ENCODE data around the gene NIPA2.

Gene NIPA2

DNA sequence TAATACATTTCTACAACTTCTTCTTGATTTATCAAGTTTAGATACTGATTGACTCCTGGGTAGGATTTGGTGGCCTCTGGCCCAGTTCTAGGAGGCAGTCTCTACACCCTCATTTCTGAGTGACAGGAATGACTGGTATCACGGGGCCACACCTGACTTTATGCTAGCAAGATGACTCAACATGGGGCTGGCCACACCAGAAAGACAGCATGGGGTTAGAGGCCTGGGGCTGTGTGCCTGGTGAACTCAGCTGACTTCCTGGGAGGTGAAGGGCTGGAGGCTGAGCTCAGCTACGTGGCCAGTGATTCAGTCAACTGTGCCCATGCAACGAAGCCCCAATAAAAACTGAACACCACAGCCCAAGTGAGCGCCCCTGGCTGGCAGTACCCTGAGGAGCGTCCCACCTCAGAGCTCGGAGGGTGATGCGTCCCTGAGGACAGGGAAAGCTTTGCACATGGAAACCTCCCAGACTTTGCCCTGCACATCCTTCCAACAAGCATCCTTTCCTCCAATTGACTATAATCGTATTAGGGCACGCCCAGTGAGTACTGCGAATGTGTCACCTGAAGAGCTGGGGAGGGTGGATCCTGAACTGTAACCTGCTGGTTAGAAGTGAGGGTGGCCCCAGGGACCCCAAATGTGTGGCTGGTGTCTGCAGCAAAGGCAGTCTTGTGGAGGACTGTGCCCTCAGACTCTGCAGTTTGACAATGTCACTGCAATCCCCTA is 57.2 kb downstream of the NIPA2 start:
- no peak for DNase-seq (ENCODE audit: low read depth in 3 of 3, low spot score in 1 of 3)

DNA sequence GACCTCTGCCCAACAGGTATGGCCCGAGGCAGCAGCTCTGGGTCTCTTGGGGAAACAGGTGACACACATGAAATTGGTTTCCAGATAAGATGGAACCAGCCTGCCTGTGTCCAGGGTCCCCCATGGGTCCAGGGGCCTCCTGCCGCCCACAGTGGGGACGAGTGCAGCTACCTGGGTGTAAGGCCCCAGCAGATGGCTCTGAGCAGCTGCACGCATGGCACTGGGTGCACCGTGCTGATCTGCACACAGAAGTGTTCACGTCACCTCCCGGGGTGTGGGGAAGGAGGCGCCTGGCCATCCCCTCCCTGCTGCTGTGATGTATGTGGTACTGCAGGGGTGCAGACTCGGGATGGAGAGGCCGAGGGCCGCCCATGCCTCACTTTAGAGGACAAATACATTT is 63.6 kb downstream of the NIPA2 start:
- DNase-seq (ENCODE audit: low read depth in 3 of 3, low spot score in 1 of 3) = no peak

DNA sequence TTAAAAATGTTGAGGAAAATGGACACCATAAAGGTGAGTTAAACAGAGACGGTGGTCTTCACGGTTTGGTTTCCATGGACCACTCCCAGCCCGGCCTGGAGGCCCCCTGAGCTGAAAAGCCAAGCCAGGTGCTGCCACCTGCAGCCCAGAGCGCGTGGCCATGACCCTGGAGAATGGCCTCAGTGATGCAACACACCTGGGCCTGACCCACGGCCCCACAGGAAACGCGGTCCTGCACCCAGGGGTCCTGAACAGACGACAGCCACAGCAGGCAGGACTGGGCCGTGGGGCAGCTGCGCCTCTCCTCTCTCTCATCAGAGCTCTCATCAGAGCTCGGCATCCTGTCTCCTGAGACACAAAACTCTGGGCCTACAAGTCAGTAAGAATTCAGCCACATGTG is 64.1 kb downstream of the NIPA2 start:
- no peak for DNase-seq (ENCODE audit: low read depth in 3 of 3, low spot score in 1 of 3)

DNA sequence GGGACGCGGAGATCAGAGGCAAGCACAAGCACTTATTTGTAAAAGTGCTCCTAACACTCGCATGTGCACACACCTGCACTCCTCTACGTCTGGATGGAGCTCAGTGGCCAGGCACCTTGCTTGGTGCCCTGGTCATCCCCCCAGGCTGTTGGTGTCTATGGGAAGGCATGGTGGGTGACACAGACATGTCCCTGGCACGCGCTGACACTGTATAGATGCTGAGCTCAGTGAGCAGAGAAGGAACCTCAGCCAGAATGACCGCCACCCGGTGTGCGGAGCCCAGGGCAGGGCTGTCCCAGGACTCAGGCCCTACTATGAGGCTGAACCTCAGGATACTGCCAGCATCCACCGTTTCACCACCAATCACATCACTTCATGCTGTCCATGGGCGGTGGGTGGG is 64.5 kb downstream of the NIPA2 start:
- DNase-seq (ENCODE audit: low read depth in 3 of 3, low spot score in 1 of 3) = no peak

DNA sequence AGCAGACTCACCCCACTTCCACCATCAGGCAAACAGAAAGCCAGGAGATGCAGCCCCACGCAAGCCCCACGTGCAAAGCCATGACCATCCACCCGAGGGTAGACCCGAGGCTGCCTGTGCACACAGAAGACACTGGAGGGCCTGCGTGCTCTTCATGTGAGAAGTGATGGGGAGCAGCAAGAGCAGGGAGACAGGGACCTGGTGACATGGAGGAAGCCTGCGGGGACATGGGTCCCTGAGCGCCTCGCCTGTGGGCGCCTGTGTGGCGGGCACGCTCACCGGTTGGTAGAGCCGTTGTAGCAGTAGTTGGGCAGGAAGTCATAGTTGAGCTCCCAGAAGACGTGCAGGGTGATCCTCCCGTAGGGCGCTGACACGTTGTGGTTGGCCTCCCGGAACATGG is 65.0 kb downstream of the NIPA2 start:
- DNase-seq (ENCODE audit: low read depth in 3 of 3, low spot score in 1 of 3) = no peak

DNA sequence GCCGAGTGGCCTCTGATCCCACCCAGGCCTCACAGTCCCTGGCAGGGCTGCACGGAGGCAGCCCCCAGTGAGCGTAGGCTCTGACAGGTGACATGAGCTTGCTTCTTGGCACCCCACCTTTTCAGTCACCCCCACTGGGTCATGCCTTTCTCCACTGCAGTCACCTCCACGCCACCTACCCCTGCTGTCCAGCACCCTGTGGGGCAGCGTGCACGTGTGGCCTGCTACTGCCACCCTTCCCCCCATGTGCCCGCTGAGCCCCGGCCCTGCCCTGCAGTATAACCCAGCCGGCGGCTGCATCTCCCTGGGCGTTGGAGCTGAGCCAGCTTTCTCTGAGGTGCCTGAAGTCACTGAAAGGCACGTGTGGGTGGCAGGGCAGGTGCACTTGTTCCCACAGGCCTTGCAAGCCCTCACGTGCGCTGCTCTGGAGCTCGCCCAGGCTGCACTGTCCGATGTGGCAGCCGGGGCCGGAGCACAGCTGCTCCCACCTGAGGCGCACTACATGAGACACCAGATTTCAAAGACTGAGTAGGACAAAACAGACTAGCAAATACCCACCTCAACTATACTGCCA is 65.6 kb downstream of the NIPA2 start:
- no peak for DNase-seq (ENCODE audit: low read depth in 3 of 3, low spot score in 1 of 3)

DNA sequence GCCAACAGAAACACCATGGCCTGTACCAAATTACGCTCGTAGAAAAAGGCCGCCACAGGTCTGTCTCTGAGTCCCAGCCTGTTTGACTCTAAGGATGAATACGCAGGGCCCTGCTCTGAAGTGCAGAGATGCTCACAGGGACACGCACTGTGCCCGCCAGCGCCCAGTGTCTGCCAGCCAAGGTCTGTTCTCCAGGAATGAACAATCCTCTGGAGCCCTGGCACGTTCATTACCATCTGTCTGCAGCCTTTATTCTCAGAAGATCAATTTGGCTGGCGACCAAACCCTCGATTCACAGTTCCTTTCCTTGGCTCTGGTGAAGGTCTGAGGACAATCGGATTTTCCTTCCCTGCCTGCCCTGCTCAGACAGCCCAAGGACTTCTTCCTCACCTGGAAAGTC is 66.3 kb downstream of the NIPA2 start:
- no peak for DNase-seq (ENCODE audit: low read depth in 3 of 3, low spot score in 1 of 3)

DNA sequence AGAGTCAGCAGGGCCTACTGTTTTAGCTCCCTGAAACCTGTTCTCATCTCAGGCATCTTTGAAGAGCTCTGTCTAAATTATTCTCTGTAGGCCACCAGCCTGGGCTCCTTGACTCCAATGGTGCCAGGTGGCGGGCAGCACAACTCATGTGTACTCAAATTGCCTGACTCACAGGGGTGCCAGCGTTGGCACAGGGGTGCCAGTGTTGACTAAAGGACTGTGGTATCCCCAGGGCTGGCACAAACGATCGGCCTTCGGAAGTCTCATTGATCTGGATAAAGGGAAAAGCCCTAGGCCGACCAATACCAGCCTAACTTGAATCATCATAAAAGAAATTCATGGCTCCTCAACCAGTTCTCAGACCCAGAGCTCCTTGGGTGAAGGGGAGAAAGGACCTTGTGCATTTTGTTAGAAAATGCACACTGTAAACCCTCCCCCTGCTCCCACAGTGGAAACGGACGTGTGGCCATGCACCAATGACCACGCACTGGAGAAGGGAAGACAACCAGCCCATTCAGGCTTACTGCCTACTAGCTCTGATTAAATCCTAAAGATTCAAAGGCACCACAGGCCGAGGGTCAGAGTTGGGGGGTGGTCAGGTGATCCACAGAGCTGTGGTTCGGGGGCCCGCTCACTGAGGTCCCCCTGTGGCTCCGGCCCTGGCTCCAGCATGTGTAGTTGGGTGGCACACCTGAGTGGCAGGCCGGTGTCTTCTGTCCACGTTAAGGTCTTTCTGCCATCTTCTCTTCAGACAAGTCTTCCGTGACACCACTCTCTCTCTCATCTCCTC is 68.9 kb downstream of the NIPA2 start:
- no peak for DNase-seq (ENCODE audit: low read depth in 3 of 3, low spot score in 1 of 3)

DNA sequence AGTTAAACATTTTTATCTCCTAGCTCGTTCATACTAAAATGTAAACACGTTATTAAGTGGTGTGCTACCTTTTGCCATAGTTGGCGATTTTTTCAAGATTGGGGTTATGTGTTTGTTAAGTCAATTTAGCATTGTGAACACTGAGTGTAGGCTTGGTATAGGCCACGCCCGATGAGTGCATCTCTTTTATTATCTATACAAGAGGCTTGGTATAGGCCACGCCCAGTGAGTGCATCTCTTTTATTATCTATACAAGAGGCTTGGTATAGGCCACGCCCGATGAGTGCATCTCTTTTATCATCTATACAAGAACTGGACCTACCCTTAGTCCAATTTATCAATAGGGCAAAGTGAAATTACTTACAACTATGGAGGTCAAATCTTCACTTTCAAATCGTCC is 70.4 kb downstream of the NIPA2 start:
- DNase-seq (ENCODE audit: low read depth in 3 of 3, low spot score in 1 of 3) = no peak

DNA sequence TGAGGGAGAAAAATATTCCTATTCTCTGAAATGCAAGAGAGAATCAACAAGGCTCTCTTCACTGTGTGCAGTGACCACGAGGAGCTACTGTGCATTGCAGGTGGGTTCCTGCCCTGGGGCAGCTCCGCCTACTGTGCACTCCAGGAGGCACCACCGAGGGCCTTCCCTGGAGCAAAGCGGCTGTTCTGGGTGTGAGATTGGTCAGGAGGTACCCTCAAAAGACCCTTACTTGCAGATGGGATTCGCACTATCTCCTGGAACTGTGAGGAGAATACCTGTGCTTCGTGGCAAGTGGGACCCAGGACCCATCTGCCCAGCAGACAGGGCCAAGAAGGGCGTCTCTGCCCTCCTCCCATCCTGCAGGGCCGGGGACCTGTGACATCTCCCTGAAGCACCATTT is 72.8 kb downstream of the NIPA2 start:
- no peak for DNase-seq (ENCODE audit: low read depth in 3 of 3, low spot score in 1 of 3)

DNA sequence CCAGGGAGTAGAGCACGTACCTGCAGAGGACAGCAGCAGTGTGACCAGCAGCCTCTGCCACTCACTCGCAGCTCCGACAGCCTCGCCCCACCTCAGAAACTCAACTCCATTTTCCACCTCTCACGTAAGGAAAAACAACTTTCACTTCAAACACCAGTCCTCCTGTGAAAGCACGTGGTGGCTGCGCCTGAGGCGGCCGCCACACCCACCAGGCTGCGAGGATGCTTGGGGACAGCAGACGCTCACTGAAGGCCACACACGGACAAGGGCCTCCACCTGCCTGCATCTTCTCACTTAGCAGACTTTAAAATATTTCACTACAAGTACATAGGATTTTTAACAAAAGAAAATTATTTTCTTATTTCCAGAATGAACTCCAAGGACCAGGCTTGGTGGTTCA is 73.8 kb downstream of the NIPA2 start:
- DNase-seq (ENCODE audit: low read depth in 3 of 3, low spot score in 1 of 3) = no peak

DNA sequence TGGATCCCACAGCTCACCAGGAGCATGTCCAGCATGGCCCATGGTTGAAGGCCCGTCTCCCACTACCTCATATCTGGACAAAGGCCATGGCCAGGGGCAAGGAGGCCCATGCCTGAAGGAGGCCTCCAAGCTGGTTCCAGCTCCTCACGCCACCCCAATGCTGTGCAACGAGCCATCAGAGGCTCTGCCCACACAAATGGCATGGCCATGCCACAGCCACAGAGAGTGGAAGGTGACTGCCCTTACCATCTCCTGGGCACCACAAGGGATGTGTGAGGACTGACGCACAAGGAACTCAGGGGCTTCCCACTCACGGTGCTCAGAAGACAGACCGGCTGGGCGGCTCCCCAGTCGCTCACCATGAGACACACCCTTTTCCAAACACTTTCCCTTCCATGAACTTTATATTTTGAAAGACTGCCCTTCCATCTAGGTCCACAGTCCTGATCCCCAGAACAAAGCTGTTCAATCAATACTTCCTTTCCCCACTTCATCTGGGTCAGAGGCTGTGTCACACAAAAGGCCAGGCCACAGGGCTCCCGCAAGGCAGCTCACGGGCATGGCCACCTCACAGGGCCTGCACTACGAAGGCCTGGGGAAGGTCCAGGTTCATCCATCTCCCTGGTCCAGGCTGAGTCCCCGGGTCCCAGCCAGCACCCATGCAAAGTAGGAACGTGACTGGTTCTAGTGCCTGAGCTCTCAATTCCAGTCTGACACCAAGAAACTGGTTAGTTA is 75.3 kb downstream of the NIPA2 start:
- no peak for DNase-seq (ENCODE audit: low read depth in 3 of 3, low spot score in 1 of 3)

DNA sequence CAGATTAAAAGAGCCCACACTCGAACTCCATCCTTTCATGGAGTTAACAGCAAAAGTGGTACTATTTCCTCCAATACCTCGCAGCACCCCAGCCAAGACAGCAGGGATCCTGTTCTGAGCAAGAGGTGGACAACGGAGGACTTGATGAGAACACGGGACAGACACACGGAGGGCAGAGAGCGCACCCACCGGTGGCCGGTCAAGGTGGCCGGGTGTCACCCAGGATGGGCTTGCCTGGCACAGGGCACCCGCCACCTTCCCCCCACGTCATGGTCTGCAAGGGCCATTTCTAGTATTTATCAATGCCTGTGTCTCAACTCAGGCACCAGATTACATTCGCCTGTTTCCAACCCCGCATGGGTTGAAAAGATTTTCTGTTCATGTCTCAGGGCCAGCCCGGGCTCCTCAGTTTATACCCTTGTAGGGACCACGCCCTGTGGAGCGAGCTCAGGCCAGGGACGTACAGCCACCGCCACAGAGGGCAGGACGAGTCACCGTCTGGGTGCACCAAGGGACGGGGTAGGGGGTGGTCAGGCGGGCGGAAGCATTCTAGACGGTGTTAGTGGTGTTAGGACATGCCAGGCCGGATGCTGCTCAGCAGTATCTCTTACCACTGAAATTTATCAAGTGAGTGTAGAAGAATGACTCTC is 77.5 kb downstream of the NIPA2 start:
- no peak for DNase-seq (ENCODE audit: low read depth in 3 of 3, low spot score in 1 of 3)

DNA sequence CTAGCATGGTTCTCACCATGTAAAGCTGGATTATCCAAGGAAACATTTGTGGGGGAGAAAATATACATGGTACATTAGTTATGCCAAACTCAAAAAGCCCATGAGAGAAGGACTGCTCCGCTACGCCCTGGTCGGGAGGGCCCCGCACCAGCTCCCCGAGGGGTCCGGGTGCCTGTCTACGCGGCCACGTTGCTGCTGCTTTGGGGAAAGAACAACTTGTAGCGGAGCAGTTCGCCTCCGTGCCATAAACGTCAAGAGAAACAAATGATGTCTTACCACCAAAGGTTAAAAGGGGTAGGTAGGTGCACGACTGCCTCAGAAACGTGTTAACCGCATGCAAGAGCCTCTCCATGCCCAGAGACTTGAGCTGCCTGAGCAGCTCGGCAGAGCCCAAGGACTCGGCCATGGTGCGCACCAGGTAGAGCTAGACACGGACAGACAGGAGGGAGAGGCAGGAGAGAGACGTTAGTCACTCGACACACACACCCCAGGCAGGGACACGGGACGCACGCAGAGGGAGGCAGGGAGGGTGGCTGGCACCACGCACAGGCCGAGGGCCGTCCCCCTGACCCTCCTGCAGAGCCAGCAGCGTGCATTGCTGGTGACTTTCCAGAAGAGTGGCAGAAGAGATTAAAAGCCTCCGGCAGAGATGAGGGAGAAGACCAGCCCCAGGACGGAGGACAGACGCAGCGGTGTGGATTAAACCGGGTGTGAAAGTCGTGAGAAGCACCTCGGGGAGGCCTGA is 78.3 kb downstream of the NIPA2 start:
- DNase-seq (ENCODE audit: low read depth in 3 of 3, low spot score in 1 of 3) = no peak

DNA sequence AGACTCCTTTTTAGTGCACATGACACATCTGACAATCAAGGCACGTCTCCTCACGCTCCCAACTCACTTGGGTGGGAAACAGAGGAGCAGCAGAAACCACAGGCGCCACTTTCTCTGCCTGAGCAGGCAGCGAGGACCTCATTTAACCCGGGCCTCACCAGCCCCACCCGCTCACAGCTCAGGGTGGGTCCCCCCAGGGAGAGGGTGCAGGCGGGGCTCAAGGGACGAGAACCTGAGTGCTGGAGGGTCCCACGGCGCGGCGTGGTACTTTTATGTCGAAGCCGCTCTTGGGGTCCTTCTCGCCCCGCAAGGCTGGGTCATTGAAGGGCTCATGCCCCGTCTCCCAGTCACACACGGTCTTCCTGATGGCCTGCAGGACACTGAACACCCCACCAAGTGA is 79.1 kb downstream of the NIPA2 start:
- no peak for DNase-seq (ENCODE audit: low read depth in 3 of 3, low spot score in 1 of 3)

Measured in stimulated activated CD4-positive, alpha-beta T cell treated with anti-CD3 and anti-CD28 coated beads, TNF-alpha, amount 100 ng/mL, for 1 hour (primary cell).